Chondrocyte (in vitro differentiated cells): ENCODE measurements around the gene TMEM19. TPM values are rescaled to one million over a fixed set of nuclear protein-coding genes. Genes with fewer than 3 reads are reported as not detected.
"Not testable (repeated sequence)": the region's sequence is repeated elsewhere in the genome, so short reads cannot be mapped to it uniquely, and the experiment has no call there.

ENCODE experiments used
- DNase-seq: peaks from one replicate; pipeline ENCODE4 v3.0.0; 2021; ENCODE audit warnings: mixed read lengths, low spot score
- H3K27ac Mint-ChIP-seq: one replicate; pipeline ENCODE4 v1.8.0; 2021; ENCODE audit warnings: mild to moderate bottlenecking, moderate library complexity, mixed read lengths; ENCODE audit not compliant: unreplicated experiment
- H3K27me3 Mint-ChIP-seq: 2 replicates; pipeline ENCODE4 v1.8.0; 2021; ENCODE audit warnings: low read depth, mixed read lengths
- H3K36me3 Mint-ChIP-seq: 2 replicates; pipeline ENCODE4 v1.8.0; 2021; ENCODE audit warnings: low read depth, mixed read lengths
- H3K4me1 Mint-ChIP-seq: 2 replicates; pipeline ENCODE4 v1.8.0; 2021; ENCODE audit warnings: low read depth, mild to moderate bottlenecking, mixed read lengths
- H3K4me3 Mint-ChIP-seq: one replicate; pipeline ENCODE4 v1.8.0; 2021; ENCODE audit warnings: mild to moderate bottlenecking, moderate library complexity, mixed read lengths; ENCODE audit not compliant: unreplicated experiment
- H3K9me3 Mint-ChIP-seq: 2 replicates; pipeline ENCODE4 v1.8.0; 2021; ENCODE audit warnings: low read depth, mixed read lengths
- total RNA-seq: library from RNA; stranded (reverse); gene quantifications from 3 replicates; pipeline ENCODE4 v1.2.1, GENCODE V29; 2021
- TF ChIP-seq, protein P1 (sequence below): fragments of 200-600 bp; sonication (generic); IDR thresholded peaks from 2 replicates; pipeline ENCODE4 v1.5.0; 2021; ENCODE audit warnings: antibody characterized with exemption, mild to moderate bottlenecking, moderate library complexity

Gene TMEM19
- total RNA-seq, 1 donor from 2014 or later, result 27.5 TPM

DNA sequence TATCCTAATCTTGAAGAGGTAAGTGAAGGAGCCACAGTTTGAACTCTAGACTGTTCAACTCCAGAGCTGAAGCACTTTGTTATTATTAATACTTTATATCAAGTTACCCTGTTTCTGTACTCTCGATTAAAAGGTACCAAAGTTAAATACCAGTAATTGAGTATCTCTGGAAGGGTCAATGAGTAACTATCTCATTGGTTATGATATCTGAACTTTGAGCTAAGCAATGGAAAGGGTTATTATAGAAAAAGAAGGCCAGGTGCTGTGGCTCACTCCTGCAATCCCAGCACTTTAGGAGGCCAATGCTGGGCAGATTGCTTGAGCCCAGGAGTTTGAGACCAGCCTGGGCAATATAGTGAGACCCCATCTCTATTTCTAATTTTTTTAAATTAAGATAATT lies 9.9 kb downstream of the TMEM19 start:
- Mint-ChIP-seq H3K9me3 (no peaks in the 10 kb centered on the region), H3K27ac (no peak overlapping the region), H3K4me3 (no peak overlapping the region), H3K36me3 (peaks cover 24% of the 10 kb centered on the region), H3K27me3 (no peaks in the 10 kb centered on the region), H3K4me1 (no peaks in the 10 kb centered on the region)
- no peak for DNase-seq
- TF ChIP-seq, protein P1, sequence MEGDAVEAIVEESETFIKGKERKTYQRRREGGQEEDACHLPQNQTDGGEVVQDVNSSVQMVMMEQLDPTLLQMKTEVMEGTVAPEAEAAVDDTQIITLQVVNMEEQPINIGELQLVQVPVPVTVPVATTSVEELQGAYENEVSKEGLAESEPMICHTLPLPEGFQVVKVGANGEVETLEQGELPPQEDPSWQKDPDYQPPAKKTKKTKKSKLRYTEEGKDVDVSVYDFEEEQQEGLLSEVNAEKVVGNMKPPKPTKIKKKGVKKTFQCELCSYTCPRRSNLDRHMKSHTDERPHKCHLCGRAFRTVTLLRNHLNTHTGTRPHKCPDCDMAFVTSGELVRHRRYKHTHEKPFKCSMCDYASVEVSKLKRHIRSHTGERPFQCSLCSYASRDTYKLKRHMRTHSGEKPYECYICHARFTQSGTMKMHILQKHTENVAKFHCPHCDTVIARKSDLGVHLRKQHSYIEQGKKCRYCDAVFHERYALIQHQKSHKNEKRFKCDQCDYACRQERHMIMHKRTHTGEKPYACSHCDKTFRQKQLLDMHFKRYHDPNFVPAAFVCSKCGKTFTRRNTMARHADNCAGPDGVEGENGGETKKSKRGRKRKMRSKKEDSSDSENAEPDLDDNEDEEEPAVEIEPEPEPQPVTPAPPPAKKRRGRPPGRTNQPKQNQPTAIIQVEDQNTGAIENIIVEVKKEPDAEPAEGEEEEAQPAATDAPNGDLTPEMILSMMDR, result no peak

DNA sequence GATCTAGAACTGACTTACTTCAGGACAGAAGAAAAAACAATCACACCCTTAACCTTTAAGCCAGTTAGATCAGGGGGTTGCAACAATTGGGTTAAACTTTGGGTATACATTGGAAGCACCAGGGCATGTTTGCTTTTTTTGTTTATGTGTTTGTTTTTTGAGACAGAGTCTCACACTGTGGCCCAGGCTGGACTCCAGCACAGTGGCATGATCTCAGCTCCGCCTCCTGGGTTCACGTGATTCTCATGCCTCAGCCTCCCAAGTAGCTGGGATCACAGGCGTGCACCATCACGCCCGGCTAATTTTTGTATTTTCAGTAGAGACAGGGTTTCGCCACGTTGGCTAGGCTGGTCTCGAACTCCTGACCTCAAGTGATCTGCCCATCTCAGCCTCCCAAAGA lies 16.3 kb downstream of the TMEM19 start:
- not testable (repeated sequence) for H3K27ac Mint-ChIP-seq, H3K4me3 Mint-ChIP-seq, DNase-seq, H3K27me3 Mint-ChIP-seq, H3K9me3 Mint-ChIP-seq, H3K4me1 Mint-ChIP-seq
- peaks cover 29% of the 10 kb centered on the region for H3K36me3 Mint-ChIP-seq

DNA sequence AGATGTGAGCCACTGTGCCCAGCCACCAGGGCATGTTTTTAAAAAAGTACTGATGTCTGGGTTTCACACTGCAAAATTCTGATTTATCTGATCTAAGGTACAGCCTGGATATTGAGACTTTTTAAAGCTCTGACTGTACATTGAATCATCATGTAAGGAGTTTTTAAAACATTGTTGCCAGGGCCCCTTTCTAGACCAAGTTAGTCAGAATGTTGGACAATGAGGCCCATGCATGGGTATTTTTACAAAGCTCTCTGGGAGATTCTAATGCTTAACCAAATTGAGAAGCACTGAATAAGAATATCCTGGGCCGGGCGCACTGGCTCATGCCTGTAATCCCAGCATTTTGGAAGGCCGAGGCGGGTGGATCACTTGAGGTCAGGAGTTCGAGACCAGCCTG lies 16.7 kb downstream of the TMEM19 start:
- Mint-ChIP-seq H3K9me3 (no peaks in the 10 kb centered on the region), H3K27ac (no peak overlapping the region), H3K4me3 (no peak overlapping the region), H3K4me1 (no peaks in the 10 kb centered on the region), H3K36me3 (peaks cover 29% of the 10 kb centered on the region), H3K27me3 (no peaks in the 10 kb centered on the region)
- no peak for DNase-seq
- TF ChIP-seq, protein P1, result no peak

DNA sequence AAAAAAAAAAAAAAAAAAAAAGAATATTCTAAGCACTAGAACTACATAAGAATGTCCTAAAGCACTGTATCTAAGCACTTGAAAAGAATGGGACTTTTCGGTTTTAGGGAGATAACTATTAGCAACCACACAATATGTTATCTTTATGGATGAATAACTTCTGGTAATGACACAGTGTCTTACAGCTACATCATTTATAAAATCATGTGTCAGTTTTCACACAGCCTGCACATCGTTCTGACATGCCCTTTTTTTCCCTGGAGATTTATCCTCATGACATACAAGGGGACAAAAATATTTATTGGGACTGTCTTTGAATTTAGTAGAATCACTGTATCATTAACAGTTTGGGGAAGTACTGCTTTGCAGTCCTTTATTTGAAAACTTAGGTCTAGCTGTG lies 17.3 kb downstream of the TMEM19 start:
- Mint-ChIP-seq H3K4me3 (no peak overlapping the region), H3K36me3 (peaks cover 24% of the 10 kb centered on the region), H3K27ac (no peak overlapping the region), H3K27me3 (no peaks in the 10 kb centered on the region), H3K4me1 (no peaks in the 10 kb centered on the region), H3K9me3 (no peaks in the 10 kb centered on the region)
- TF ChIP-seq, protein P1, result no peak
- no peak for DNase-seq

DNA sequence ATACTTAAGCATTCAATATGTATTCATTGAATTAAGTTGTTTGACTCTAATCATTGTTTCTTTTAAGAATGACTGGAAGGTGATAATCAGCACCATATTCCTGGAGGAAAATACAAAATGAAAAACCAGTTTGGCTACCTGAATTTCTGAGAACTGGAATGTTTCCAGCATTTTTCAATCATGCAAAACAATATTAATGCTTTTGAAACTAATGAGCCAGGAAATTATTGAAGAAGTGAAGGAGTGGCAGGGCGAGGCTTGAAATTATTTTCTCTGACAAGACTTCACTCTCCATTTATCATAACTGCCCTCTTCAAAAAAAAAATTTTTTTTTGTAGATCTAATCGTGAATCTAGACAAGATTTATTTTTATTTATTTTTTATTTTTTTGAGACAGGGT lies 19.0 kb downstream of the TMEM19 start:
- no peaks in the 10 kb centered on the region for H3K27me3 Mint-ChIP-seq
- peaks cover 6% of the 10 kb centered on the region for H3K4me1 Mint-ChIP-seq
- H3K36me3 Mint-ChIP-seq, result peaks cover 15% of the 10 kb centered on the region
- H3K9me3 Mint-ChIP-seq, result no peaks in the 10 kb centered on the region
- no peak overlapping the region for H3K4me3 Mint-ChIP-seq
- no peak overlapping the region for H3K27ac Mint-ChIP-seq
- no peak for DNase-seq
- TF ChIP-seq, protein P1, result no peak

DNA sequence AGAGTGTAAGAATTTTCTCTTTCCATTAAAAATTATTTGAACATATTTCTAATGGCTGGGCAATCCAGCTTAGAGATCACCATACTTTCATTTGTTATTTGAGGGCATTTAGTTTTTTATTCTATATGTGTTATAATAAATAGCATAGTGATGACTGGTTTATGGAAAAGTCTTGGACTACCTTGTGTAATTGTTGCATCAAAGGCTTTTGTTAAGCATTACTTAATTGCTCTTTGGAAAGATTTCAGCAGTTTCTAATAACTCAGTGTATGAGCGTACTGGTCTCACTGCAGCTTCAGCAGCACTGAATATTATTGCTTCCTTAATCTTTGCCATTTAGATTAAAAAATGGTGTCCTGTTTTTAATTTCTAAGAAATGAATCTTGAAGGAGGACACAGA lies 22.8 kb downstream of the TMEM19 start:
- peaks cover 15% of the 10 kb centered on the region for H3K4me1 Mint-ChIP-seq
- peaks cover 7% of the 10 kb centered on the region for H3K36me3 Mint-ChIP-seq
- TF ChIP-seq, protein P1, result no peak
- peaks cover 17% of the 10 kb centered on the region for H3K9me3 Mint-ChIP-seq
- DNase-seq, result no peak
- H3K4me3 Mint-ChIP-seq, result no peak overlapping the region
- no peaks in the 10 kb centered on the region for H3K27me3 Mint-ChIP-seq
- H3K27ac Mint-ChIP-seq, result no peak overlapping the region
